GM10847 (cell line): ENCODE measurements around the gene RBMS3.

ENCODE experiments used
- POLR2A ChIP-seq: IDR thresholded peaks from 2 replicates; pipeline ENCODE4 v1.6.1; 2011; ENCODE audit not compliant: insufficient read length; ENCODE audit errors: extremely low read depth

Gene RBMS3

GRCh38 chr3:29521751-29522150, 240.9 kb downstream of the RBMS3 start:
- no peak for TF ChIP-seq POLR2A

- no peak for TF ChIP-seq POLR2A
Observed at GRCh38 chr3:29525254-29525881, 244.5 kb downstream of the RBMS3 start.

- TF ChIP-seq POLR2A = no peak
Observed at GRCh38 chr3:29527246-29527645, 246.4 kb downstream of the RBMS3 start.

DNA sequence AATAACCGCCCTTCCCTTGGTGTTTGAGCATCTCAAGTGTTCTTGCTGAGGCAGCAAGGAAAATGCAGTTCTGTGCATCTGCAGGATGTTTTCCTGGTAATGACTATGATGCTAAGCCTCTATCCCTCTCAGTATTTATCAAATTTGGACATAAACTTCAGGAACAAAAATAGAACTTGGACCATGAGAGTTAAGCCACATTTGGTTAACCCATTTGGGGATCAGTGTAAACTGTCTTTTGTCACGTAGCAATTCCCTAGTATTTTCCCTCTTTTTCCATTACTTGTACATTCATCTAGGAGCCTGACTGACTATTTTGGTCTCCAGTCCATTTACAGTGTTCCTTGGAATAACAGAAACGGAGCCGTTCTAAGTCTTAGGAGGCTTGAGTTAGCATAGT, 250.8 kb downstream of the RBMS3 start:
- TF ChIP-seq POLR2A = no peak

DNA sequence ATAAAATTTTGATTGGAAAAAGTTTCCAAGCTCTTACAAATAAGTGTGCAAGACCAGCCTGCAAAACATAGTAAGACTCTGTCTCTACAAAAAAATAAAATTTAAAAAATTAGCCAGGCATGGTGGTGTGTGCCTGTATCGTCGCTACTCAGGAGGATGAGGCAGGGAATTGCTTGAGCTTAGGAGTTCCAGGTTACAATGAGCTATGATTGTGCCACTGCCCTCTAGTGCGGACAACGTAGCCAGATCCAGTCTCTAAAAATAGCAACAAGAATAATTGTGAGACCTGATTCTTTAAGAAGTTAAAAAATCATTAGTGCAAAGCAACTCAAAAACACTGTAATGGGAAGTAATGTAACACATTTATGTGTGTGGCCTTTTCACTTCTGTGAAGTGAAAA, 251.6 kb downstream of the RBMS3 start:
- no peak for TF ChIP-seq POLR2A

GRCh38 chr3:29534006-29534405, 253.1 kb downstream of the RBMS3 start:
- TF ChIP-seq POLR2A = no peak

GRCh38 chr3:29536016-29536758, 255.3 kb downstream of the RBMS3 start:
- no peak for TF ChIP-seq POLR2A

GRCh38 chr3:29537889-29538609, 257.2 kb downstream of the RBMS3 start:
- TF ChIP-seq POLR2A = no peak

DNA sequence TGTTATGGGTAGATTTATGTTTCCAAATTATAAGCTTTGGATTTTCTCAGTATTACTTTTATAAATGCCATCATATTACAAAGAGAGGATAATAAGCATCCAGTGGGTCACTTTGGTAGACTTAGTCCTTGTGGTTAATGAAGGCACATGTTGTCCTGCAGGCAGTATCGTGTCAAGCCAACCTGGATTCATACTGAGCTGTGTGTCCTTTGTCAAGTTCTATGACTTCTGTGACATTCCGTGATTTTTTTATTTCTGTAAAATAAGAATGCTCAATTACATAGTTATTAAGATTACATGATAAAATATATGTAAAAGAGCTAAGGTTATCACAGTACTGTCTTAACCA, 257.7 kb downstream of the RBMS3 start:
- no peak for TF ChIP-seq POLR2A

- TF ChIP-seq POLR2A = no peak
Observed at GRCh38 chr3:29540544-29540943, 259.7 kb downstream of the RBMS3 start.

GRCh38 chr3:29544701-29545363, 264.0 kb downstream of the RBMS3 start:
- TF ChIP-seq POLR2A = no peak

DNA sequence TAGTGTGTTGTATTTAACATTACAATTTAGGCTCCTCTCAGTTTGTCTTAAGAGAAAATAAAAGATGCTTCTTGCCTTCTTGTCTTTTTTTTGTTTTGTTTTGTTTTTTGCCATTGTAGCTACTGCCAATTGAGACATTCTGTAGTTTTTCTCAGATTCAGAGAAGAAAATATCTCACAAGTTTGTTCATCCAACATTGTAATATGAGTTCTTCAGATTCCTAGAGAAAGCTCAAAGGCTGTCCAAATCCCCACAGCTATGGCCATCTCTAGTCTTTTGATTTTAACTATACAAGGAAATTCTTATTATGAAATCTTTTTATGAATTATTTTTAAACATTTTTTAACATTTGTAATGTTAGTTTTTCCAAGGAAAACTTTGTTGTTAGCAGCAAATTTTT, 264.7 kb downstream of the RBMS3 start:
- no peak for TF ChIP-seq POLR2A

DNA sequence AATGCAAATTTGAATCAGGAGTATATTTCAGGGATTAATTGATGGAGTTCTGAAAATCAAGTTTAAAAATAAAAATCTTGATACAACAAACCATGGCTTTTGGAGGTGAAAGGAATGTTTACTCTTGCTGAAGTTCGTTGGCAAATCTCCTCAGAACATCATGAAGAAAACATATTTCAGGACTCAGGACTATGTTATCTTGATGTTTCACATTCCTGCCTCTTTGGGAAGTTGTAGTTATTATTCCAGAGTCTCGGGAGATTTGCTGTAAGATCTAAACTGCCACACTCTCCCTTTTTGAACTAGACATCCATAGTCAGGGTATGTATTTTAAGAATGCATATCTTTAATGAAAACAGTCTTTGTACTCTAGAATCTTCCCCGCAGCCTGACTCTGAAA, 271.2 kb downstream of the RBMS3 start:
- no peak for TF ChIP-seq POLR2A

DNA sequence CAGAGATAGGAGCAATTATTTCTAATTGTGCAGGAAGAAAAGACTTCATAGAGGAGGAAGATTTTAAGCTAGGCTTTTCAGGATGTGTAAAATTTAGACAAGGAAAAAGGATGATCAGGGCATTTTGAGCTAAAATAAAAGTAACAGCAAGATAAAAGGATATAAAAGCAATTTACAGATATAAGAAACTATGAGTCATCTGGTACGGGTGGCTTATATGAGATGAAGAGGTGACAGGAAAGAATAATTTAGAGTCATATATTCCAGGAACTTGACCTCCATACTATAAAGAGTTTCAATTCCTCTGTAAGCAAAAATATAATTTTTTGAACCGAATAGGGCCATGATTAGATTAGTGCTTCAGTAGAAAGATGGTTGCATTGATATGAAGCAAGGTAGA, 273.7 kb downstream of the RBMS3 start:
- TF ChIP-seq POLR2A = no peak

DNA sequence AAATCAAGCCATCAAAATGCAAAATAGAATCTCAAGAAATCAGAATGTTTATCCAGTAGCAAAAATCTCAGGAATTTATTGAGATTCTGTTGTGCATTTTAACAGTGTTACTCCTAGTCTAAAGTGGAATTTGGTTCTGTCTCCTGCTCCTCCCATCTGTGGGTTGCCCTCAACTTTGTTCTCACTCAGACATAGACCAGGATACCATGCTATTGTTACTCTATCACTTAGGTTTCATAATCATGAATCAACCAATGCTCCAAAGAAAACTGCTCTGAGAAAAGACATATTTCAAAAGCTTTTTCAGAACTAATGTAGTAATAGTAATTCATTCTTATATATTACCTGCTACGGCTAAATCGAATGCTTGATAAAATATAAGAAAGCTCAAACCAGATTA, 274.7 kb downstream of the RBMS3 start:
- no peak for TF ChIP-seq POLR2A

GRCh38 chr3:29557186-29557585, 276.3 kb downstream of the RBMS3 start:
- TF ChIP-seq POLR2A = no peak

GRCh38 chr3:29557825-29558224, 277.0 kb downstream of the RBMS3 start:
- no peak for TF ChIP-seq POLR2A
